Activated naive CD4-positive, alpha-beta T cell treated with anti-CD3 and anti-CD28 coated beads for 36 hours (primary cell): ENCODE results near the gene SNU13. TPM values are rescaled to one million over a fixed set of nuclear protein-coding genes. Genes with fewer than 3 reads are reported as not detected.
"Not testable (repeated sequence)": the region's sequence is repeated elsewhere in the genome, so short reads cannot be mapped to it uniquely, and the experiment has no call there.

Source experiments
- CTCF ChIA-PET: fragments of 350-600 bp; sonication (Branson Sonifier 250); formaldehyde crosslinking; loops from one replicate; lab custom pipeline; 2021; ENCODE audit warnings: antibody characterized with exemption; lab: Charles Lee
- DNase-seq: peaks from one replicate; pipeline ENCODE4 v3.0.0-alpha.2; 2020
- H3K27ac Mint-ChIP-seq: one replicate; pipeline ENCODE4 v1.8.0; 2021; ENCODE audit warnings: mild to moderate bottlenecking, mixed read lengths
- H3K27me3 Mint-ChIP-seq: one replicate; pipeline ENCODE4 v1.8.0; 2021; ENCODE audit warnings: low read depth, mixed read lengths
- H3K36me3 Mint-ChIP-seq: one replicate; pipeline ENCODE4 v1.8.0; 2021; ENCODE audit warnings: low read depth, mixed read lengths
- H3K4me1 Mint-ChIP-seq: one replicate; pipeline ENCODE4 v1.8.0; 2021; ENCODE audit warnings: low read depth, mixed read lengths
- H3K4me3 Mint-ChIP-seq: one replicate; pipeline ENCODE4 v1.8.0; 2021; ENCODE audit warnings: mild to moderate bottlenecking, moderate library complexity, mixed read lengths
- H3K9me3 Mint-ChIP-seq: one replicate; pipeline ENCODE4 v1.8.0; 2021; ENCODE audit warnings: mixed read lengths
- intact Hi-C: fragments of 100-400 bp; cut with micrococcal nuclease; formaldehyde crosslinking; loops from one replicate; pipeline ENCODE4 v1.15.1; 2023
- total RNA-seq, 2 experiments: library from RNA; stranded (reverse); gene quantifications; one replicate each; pipeline ENCODE4 v1.2.3, GENCODE V29; 2021

SNU13 gene
- total RNA-seq, 2 experiments from 2014 or later: 265 to 277 TPM

DNA sequence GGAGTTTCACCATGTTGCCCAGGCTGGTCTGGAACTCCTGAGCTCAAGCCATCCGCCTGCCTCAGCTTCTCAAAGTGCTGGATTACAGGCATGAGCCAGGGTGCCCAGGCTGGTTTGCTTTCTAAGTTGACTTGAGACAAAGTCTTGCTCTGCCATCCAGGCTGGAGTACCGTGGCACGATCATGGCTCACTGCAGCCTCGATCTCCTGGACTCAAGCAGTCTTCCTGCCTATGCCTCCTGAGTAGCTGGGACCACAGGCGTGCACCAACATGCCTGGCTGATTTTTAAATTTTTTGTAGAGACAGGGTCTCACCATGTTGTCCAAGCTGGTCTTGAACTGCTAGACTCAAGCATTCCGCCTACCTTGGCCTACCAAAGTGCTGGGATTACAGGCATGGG lies 31.0 kb downstream of the SNU13 start:
- H3K27me3 Mint-ChIP-seq: no peaks in the 10 kb centered on the region
- no peak for DNase-seq
- intact Hi-C loops: no loop called here
- H3K36me3 Mint-ChIP-seq: peaks cover 42% of the 10 kb centered on the region
- H3K9me3 Mint-ChIP-seq: no peaks in the 10 kb centered on the region
- H3K4me1 Mint-ChIP-seq: no peaks in the 10 kb centered on the region
- peak overlapping the region; percentile 18 for H3K27ac Mint-ChIP-seq
- CTCF ChIA-PET: no interaction called here
- no peak overlapping the region for H3K4me3 Mint-ChIP-seq

DNA sequence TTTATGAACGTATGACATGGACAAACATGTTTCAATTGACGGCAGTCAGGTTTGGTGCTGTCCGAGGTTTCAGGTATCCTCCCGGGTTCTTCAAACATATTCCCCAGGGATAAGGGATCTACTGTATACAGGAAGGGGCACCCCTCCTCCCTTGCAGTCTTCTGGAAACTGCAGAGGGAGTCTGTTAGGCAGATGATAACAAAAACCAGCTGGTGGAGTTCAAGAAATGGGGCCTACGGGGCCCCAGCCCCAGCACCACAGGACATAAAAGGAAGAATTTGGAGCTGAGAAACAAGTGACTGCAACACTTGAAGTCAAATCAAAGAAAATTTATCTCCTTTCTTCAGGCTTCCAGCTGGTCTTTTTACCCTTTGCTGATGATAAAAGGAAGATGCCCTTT lies 32.1 kb downstream of the SNU13 start:
- CTCF ChIA-PET: interaction anchor here (0.9 kb wide), 1 partner anchor 41 kb away, joined by 4 read pairs; no protein-coding TSS in a partner anchor
- H3K27me3 Mint-ChIP-seq: no peaks in the 10 kb centered on the region
- peaks cover 45% of the 10 kb centered on the region for H3K36me3 Mint-ChIP-seq
- no peak for DNase-seq
- H3K4me1 Mint-ChIP-seq: no peaks in the 10 kb centered on the region
- H3K4me3 Mint-ChIP-seq: no peak overlapping the region
- H3K9me3 Mint-ChIP-seq: no peaks in the 10 kb centered on the region
- intact Hi-C loops: no loop called here
- H3K27ac Mint-ChIP-seq: no peak overlapping the region

DNA sequence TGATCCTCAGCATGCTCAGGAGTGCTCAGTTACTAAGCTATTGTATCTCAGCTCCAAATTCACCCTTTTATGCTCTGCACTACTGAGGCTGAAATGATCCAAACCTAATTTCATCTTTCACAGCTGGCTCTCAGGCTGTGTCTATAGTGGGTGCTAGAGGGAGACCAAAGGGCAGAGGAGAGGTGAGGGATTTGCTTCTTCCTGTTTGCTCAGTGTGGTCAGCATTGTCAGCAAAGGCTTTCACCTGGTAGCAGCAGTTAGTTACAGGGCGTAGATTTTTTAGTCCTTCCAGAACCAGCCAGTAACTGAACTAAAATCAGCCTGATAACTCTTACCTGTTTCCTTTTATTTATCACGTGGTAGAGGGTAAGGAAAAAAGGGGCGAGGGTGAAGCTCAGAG lies 34.3 kb downstream of the SNU13 start:
- Mint-ChIP-seq H3K27ac (no peak overlapping the region), H3K36me3 (peaks cover 45% of the 10 kb centered on the region), H3K4me3 (no peak overlapping the region), H3K9me3 (no peaks in the 10 kb centered on the region), H3K4me1 (no peaks in the 10 kb centered on the region), H3K27me3 (no peaks in the 10 kb centered on the region)
- intact Hi-C loops: no loop called here
- CTCF ChIA-PET: interaction anchor here (3.2 kb wide), 1 partner anchor 13 kb away, joined by 17 read pairs; no protein-coding TSS in a partner anchor
- DNase-seq: no peak

DNA sequence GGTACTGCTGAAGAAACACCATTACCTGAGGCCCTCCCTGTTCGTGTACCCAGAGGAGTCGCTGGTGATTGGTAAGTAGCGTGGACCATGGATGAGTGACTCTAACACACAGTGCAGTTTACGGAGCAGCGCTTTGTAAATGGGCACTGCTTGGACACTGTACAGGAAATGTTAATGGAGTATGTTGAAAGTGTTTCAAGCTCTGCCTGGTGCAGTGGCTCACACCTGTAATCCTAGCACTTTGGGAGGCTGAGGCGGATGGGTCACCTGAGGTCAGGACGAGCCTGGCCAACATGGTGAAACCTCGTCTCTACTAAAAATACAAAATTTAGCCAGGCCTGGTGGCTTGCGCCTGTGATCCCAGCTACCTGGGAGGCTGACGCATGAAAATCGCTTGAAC lies 37.8 kb downstream of the SNU13 start:
- Mint-ChIP-seq H3K9me3 (no peaks in the 10 kb centered on the region), H3K36me3 (peaks cover 35% of the 10 kb centered on the region), H3K27me3 (no peaks in the 10 kb centered on the region), H3K4me3 (no peak overlapping the region), H3K27ac (no peak overlapping the region), H3K4me1 (peaks cover 14% of the 10 kb centered on the region)
- DNase-seq: no peak
- intact Hi-C loops: no loop called here
- CTCF ChIA-PET: no interaction called here

DNA sequence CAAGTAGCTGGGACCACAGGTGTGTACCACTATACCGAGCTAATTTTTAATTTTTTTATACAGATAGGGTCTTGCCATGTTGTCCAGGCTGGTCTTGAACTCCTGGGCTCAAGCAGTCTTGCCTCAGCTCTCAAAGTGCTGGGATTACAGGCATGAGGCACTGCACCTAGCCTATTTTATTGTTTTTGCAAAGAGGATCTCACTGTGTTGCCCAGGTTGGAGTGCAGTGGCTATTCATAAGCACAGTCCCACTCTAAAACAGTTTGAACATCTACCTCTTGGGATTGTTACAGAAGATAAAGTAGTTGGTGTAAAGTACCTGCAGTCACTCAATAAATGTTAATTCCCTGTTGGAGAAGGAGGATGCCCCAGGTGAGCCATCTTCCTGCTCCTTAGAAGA lies 38.4 kb downstream of the SNU13 start:
- CTCF ChIA-PET: no interaction called here
- no peak overlapping the region for H3K27ac Mint-ChIP-seq
- DNase-seq: no peak
- peaks cover 36% of the 10 kb centered on the region for H3K36me3 Mint-ChIP-seq
- H3K4me3 Mint-ChIP-seq: no peak overlapping the region
- H3K9me3 Mint-ChIP-seq: no peaks in the 10 kb centered on the region
- no peaks in the 10 kb centered on the region for H3K27me3 Mint-ChIP-seq
- intact Hi-C loops: no loop called here
- H3K4me1 Mint-ChIP-seq: peaks cover 14% of the 10 kb centered on the region

DNA sequence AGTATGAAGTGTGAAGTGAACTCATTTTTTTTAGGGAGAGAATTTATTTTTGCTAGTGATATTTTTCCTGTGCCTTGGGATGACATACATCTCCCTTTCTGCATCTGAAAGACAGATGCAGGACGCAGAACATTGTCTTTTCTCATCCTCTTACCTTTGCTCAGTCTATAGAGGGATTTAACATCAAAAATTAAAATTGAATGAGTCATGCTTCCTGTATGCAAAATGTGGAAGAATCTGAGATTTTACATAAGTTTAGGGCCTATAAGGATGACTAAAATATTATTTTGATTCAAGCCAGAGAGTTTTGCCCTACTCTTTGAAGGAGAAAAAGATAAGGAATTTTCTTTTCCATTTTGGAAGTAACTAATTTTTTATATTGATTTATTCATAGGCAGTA lies 40.2 kb downstream of the SNU13 start:
- no peak overlapping the region for H3K4me3 Mint-ChIP-seq

DNA sequence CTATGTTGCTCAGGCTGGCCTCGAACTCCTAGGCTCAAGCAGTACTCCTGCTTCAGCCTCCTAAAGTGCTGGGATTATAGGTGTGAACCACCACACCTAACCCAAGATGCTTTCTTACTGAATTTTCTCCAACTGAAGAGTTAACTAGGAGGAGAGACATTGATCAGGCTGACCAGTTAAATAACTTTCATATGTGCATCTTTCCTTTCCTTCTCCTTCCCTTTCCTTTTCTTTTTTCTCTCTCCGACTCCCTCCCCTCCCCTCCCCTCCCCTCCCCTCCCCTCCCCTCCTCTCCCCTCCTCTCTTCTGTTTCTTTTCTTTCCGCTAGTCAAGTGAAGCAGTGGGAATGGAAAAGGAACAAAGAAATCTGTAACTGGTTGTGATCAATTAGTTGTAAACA lies 40.9 kb downstream of the SNU13 start:
- intact Hi-C loops: no loop called here
- H3K4me1 Mint-ChIP-seq: peaks cover 14% of the 10 kb centered on the region

More for the DNA sequence above, 40.2 kb downstream of the SNU13 start:
- peaks cover 14% of the 10 kb centered on the region for H3K4me1 Mint-ChIP-seq
- no peaks in the 10 kb centered on the region for H3K9me3 Mint-ChIP-seq
- CTCF ChIA-PET: no interaction called here
- H3K27me3 Mint-ChIP-seq: no peaks in the 10 kb centered on the region
- DNase-seq: no peak
- H3K36me3 Mint-ChIP-seq: peaks cover 34% of the 10 kb centered on the region
- H3K27ac Mint-ChIP-seq: peak overlapping the region; percentile 50
- intact Hi-C loops: no loop called here

DNA sequence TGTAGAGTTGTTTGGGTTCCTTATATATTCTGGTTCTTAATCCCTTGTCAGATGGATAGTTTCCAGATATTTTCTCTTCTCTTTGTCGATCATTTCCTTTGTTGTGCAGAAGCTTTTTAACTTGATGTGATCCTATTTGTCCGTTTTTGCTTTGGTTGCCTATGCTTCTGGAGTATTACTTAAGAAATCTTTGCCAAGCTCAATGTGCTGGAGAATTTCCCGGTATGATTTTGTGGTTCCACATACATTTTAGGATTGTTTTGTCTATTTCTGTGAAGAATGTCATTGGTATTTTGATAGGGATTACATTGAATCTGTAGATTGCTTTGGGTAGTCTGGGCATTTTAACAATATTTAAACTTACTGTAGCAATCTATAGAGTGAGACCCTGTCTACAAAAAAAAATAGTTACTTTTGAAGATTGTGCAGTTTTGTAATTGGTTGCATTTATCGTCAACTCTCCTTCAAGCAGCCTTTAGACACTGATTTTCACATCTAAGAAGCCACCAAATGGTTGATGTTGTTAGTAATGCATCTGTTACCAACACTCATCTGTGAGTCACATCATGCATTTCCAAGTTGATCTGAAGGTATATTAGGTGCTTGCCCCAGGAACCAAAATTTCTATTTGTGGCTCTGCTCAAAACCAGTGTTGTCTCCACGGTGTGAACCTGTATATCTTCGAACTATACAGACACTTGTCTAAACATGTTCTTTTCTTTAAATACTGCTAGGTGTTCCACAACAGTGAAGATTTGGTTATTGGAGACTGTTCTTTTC lies 46.1 kb downstream of the SNU13 start:
- no peaks in the 10 kb centered on the region for H3K9me3 Mint-ChIP-seq
- CTCF ChIA-PET: interaction anchor here (1.4 kb wide), 1 partner anchor 24 kb away, joined by 3 read pairs; no protein-coding TSS in a partner anchor
- no peak overlapping the region for H3K4me3 Mint-ChIP-seq
- H3K4me1 Mint-ChIP-seq: peaks cover 3% of the 10 kb centered on the region
- H3K36me3 Mint-ChIP-seq: peaks cover 42% of the 10 kb centered on the region
- H3K27me3 Mint-ChIP-seq: no peaks in the 10 kb centered on the region
- DNase-seq: no peak
- H3K27ac Mint-ChIP-seq: peak overlapping the region; percentile 75
- intact Hi-C loops: no loop called here

More for the DNA sequence above, 40.9 kb downstream of the SNU13 start:
- H3K27me3 Mint-ChIP-seq: no peaks in the 10 kb centered on the region
- H3K4me3 Mint-ChIP-seq: no peak overlapping the region
- H3K27ac Mint-ChIP-seq: peak overlapping the region; percentile 69
- no peaks in the 10 kb centered on the region for H3K9me3 Mint-ChIP-seq
- no peak for DNase-seq
- CTCF ChIA-PET: no interaction called here
- peaks cover 35% of the 10 kb centered on the region for H3K36me3 Mint-ChIP-seq

DNA sequence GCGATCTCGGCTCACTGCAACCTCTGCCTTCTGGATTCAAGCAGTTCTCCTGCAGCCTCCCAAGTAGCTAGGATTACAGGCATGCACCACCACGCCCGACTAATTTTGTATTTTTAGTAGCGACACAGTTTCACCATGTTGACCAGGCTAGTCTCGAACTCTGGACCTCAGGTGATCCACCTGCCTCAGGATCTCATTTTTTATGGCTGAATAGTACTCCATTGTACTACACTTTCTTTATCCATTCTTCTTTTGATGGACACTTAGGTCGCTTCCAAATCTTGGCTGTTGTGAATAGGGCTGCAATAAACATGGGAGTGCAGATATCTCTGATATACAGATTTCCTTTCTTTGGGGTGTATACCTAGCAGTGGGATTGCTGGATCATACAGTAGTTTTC lies 46.8 kb downstream of the SNU13 start:
- Mint-ChIP-seq H3K27ac (no peak overlapping the region), H3K9me3 (no peaks in the 10 kb centered on the region), H3K4me3 (no peak overlapping the region), H3K4me1 (peaks cover 3% of the 10 kb centered on the region), H3K36me3 (peaks cover 44% of the 10 kb centered on the region), H3K27me3 (no peaks in the 10 kb centered on the region)
- no peak for DNase-seq
- intact Hi-C loops: no loop called here
- CTCF ChIA-PET: no interaction called here

DNA sequence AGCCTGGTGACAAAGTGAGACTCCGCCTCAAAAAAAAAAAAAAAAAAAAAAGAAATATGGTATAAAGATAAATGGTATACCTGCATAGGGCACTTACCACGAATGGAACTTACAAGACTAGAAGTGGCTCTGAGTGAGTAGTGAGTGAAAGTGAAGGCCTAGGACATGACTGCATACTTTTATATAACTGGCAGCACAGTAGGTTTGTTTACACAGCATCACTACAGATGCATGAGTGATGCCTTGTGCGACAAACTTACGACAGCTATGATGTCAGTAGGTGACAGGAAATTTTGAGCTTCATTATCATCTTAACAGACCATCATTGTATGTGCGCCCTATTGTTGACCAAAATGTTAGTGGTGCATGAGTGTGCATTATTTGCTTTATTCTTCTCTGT lies 49.9 kb downstream of the SNU13 start:
- no peaks in the 10 kb centered on the region for H3K9me3 Mint-ChIP-seq
- intact Hi-C loops: no loop called here
- CTCF ChIA-PET: no interaction called here
- no peak for DNase-seq
- peaks cover 43% of the 10 kb centered on the region for H3K36me3 Mint-ChIP-seq
- no peak overlapping the region for H3K4me3 Mint-ChIP-seq
- H3K4me1 Mint-ChIP-seq: peaks cover 3% of the 10 kb centered on the region
- H3K27me3 Mint-ChIP-seq: no peaks in the 10 kb centered on the region
- no peak overlapping the region for H3K27ac Mint-ChIP-seq

DNA sequence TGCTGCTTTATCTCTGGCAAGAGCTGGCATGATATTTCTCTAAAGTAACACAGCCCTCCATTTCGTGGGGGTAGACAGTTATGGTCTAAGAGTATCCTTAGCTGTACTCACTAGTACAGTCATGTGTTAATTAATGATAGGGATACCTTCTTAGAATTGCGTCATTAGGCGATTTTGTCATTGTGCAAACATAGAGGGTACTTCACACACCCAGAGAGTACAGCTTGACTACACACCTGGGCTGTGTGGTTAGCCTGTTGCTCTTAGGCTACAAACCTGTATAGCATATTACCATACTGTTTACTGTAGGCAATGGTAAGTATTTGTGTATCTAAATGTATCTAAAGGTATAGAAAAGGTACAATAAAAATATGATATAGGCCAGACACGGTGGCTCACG lies 50.5 kb downstream of the SNU13 start:
- no peaks in the 10 kb centered on the region for H3K9me3 Mint-ChIP-seq
- CTCF ChIA-PET: no interaction called here
- no peak overlapping the region for H3K27ac Mint-ChIP-seq
- peaks cover 3% of the 10 kb centered on the region for H3K4me1 Mint-ChIP-seq
- intact Hi-C loops: no loop called here
- H3K36me3 Mint-ChIP-seq: peaks cover 46% of the 10 kb centered on the region
- H3K27me3 Mint-ChIP-seq: no peaks in the 10 kb centered on the region
- no peak for DNase-seq
- no peak overlapping the region for H3K4me3 Mint-ChIP-seq

DNA sequence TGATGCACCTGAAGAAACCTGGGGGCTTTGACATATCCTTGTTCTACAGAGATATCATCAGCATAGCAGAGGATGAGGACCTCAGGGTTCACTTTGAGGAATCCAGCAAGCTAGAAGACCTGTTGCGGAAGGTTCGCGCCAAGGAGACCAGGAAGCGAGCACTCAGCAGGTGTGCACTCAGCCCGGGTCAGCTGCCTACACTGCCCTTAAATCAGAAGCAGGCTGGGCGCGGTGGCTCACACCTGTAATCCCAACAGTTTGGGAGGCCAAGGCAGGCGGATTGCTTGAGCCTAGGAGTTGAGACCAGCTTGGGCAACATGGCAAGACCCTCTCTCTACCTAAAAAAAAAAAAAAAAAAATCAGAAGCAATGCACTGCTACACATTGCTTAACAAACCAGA lies 51.0 kb downstream of the SNU13 start:
- H3K27ac Mint-ChIP-seq, H3K9me3 Mint-ChIP-seq, intact Hi-C loops, H3K4me3 Mint-ChIP-seq, CTCF ChIA-PET, H3K4me1 Mint-ChIP-seq, H3K27me3 Mint-ChIP-seq, DNase-seq: not testable (repeated sequence)
- H3K36me3 Mint-ChIP-seq: peaks cover 42% of the 10 kb centered on the region

DNA sequence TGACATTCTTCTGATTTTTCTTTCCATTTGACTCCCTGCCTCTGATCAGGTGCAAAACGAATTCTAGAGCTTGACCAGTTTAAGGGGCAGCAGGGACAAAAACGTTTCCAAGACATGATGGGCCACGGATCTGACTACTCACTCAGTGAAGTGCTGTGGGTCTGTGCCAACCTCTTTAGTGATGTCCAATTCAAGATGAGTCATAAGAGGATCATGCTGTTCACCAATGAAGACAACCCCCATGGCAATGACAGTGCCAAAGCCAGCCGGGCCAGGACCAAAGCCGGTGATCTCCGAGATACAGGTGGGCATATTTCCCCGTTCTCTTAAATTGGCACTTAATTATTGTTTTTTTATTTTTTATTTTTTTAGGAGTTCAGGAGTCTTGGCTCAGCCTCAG lies 52.2 kb downstream of the SNU13 start:
- DNase-seq: no peak
- no peaks in the 10 kb centered on the region for H3K27me3 Mint-ChIP-seq
- peaks cover 3% of the 10 kb centered on the region for H3K4me1 Mint-ChIP-seq
- peaks cover 40% of the 10 kb centered on the region for H3K36me3 Mint-ChIP-seq
- no peak overlapping the region for H3K4me3 Mint-ChIP-seq
- H3K9me3 Mint-ChIP-seq: no peaks in the 10 kb centered on the region
- CTCF ChIA-PET: interaction anchor here (1.0 kb wide), 2 partner anchors 28 to 30 kb away, joined by 3 to 4 read pairs; no protein-coding TSS in a partner anchor
- no peak overlapping the region for H3K27ac Mint-ChIP-seq
- intact Hi-C loops: no loop called here
